GM12878 (cell line): ENCODE results near the gene MYH7B. TPM values are rescaled to one million over a fixed set of nuclear protein-coding genes. Genes with fewer than 3 reads are reported as not detected.

Experiments used
- ATAC-seq: fragments of 200-7000 bp; cut with Tn5 transposase; 3 replicates; pipeline ENCODE4 v1.9.1; 2020; ENCODE audit warnings: mild to moderate bottlenecking, moderate library complexity
- BruUV-seq: library from RNA; stranded (reverse); fragments of 400-500 nt; replicated peaks from 2 replicates; lab custom pipeline; 2021; lab: Mats Ljungman, UMichigan
- CTCF ChIA-PET: fragments of 300-600 bp; sonication (Branson Sonifier 250); formaldehyde crosslinking; extraction: SDS; loops from one replicate; lab custom pipeline; 2021; ENCODE audit warnings: inconsistent platforms; lab: Yijun Ruan, JAX
- POLR2A ChIA-PET: fragments of 350-600 bp; formaldehyde crosslinking; extraction: SDS; loops from one replicate; lab custom pipeline; 2021; ENCODE audit warnings: inconsistent platforms; lab: Charles Lee
- RAD21 ChIA-PET: fragments of 300-600 bp; sonication (Branson Sonifier 250); formaldehyde crosslinking; loops from one replicate; lab custom pipeline; 2023; ENCODE audit warnings: antibody characterized with exemption; ENCODE audit not compliant: unreplicated experiment; lab: Charles Lee
- SMC1A ChIA-PET: fragments of 300-600 bp; sonication (Branson Sonifier 250); formaldehyde crosslinking; loops from one replicate; lab custom pipeline; 2023; ENCODE audit not compliant: unreplicated experiment, uncharacterized antibody; lab: Charles Lee
- DNase-seq: peaks from one replicate; pipeline ENCODE4 v3.0.0-alpha.2; 2011; ENCODE audit warnings: low read depth, low spot score
- FAIRE-seq: peaks from 3 replicates; lab custom pipeline; 2011; peaks lifted over from hg19 to GRCh38; lab: Jason Lieb, UNC
- H2AFZ ChIP-seq: 2 replicates; pipeline ENCODE4 v1.6.0; 2011; ENCODE audit warnings: low read depth, low read length, control low read depth; ENCODE audit not compliant: control insufficient read depth
- H3K27ac ChIP-seq: 2 replicates; pipeline ENCODE4 v1.5.1; 2011; ENCODE audit warnings: control low read depth; ENCODE audit not compliant: control insufficient read depth, insufficient read depth
- H3K27me3 ChIP-seq, 2 experiments: replicated peaks in 1 of 2; 2 replicates each; pipeline versions ENCODE4 v1.6.0 to v1.6.1; 2011; ENCODE audit warnings: low read length in 1 of 2; ENCODE audit not compliant: control insufficient read depth in 2 of 2, insufficient read depth in 2 of 2
- H3K36me3 ChIP-seq, 2 experiments: 2 replicates each; pipeline ENCODE4 v1.5.1; 2011; ENCODE audit warnings: low read length in 1 of 2; ENCODE audit not compliant: control insufficient read depth in 2 of 2, insufficient read depth in 2 of 2
- H3K4me1 ChIP-seq: 2 replicates; pipeline ENCODE4 v1.6.1; 2011; ENCODE audit warnings: mild to moderate bottlenecking, low read length, moderate library complexity, mixed read lengths; ENCODE audit not compliant: control insufficient read depth, insufficient read depth
- H3K4me2 ChIP-seq: 2 replicates; pipeline ENCODE4 v1.6.0; 2011; ENCODE audit warnings: control low read depth; ENCODE audit not compliant: control insufficient read depth, insufficient read depth
- H3K4me3 ChIP-seq: fragments of 200-600 bp; sonication (generic); 2 replicates; pipeline ENCODE4 v1.5.1; 2016
- H3K79me2 ChIP-seq: 2 replicates; pipeline ENCODE4 v1.6.0; 2011; ENCODE audit warnings: low read length; ENCODE audit not compliant: control insufficient read depth, insufficient read depth
- H3K9ac ChIP-seq: 2 replicates; pipeline ENCODE4 v1.8.0; 2011; ENCODE audit warnings: low read length, control low read depth, mixed read lengths; ENCODE audit not compliant: control insufficient read depth, insufficient read depth
- H3K9me3 ChIP-seq: replicated peaks from 3 replicates; pipeline ENCODE4 v1.5.1; 2011; ENCODE audit warnings: mild to moderate bottlenecking, low read length; ENCODE audit not compliant: control insufficient read depth, insufficient read depth
- H4K20me1 ChIP-seq: 2 replicates; pipeline ENCODE4 v1.6.0; 2011; ENCODE audit not compliant: control insufficient read depth, insufficient read depth
- E2F8 ChIP-seq: fragments of 450-650 bp; IDR thresholded peaks from 2 replicates; pipeline ENCODE4 v1.6.1; 2018; ENCODE audit warnings: mild to moderate bottlenecking, low read depth, moderate library complexity; ENCODE audit not compliant: partially characterized antibody
- FOXK2 ChIP-seq: fragments of 450-650 bp; IDR thresholded peaks from 2 replicates; pipeline ENCODE4 v1.6.1; 2017; ENCODE audit warnings: mild to moderate bottlenecking, moderate library complexity
- LARP7 ChIP-seq: fragments of 450-650 bp; IDR thresholded peaks from 2 replicates; pipeline ENCODE4 v1.6.1; 2017; ENCODE audit warnings: mild to moderate bottlenecking
- MEF2A ChIP-seq: IDR thresholded peaks from 2 replicates; pipeline ENCODE4 v1.6.1; 2011; ENCODE audit warnings: low read depth, mild to moderate bottlenecking, low read length, moderate library complexity; ENCODE audit not compliant: insufficient read depth
- RAD21 ChIP-seq: IDR thresholded peaks from 2 replicates; pipeline ENCODE4 v1.6.1; 2011; ENCODE audit warnings: mild to moderate bottlenecking, low read depth, low read length, moderate library complexity; ENCODE audit not compliant: insufficient read depth
- RAD51 ChIP-seq: fragments of 450-650 bp; IDR thresholded peaks from 2 replicates; pipeline ENCODE4 v1.6.1; 2016; ENCODE audit warnings: moderate library complexity, mild to moderate bottlenecking, inconsistent platforms
- RELB ChIP-seq: fragments of 450-650 bp; IDR thresholded peaks from 2 replicates; pipeline ENCODE4 v1.6.1; 2017; ENCODE audit warnings: low read depth, mild to moderate bottlenecking, moderate library complexity
- SREBF1 ChIP-seq: IDR thresholded peaks from 2 replicates; pipeline ENCODE4 v1.6.1; 2012; ENCODE audit warnings: mild to moderate bottlenecking, low read length
- ZBTB40 ChIP-seq: fragments of 450-650 bp; IDR thresholded peaks from 2 replicates; pipeline ENCODE4 v1.6.1; 2016; ENCODE audit warnings: mild to moderate bottlenecking, moderate library complexity, borderline replicate concordance
- WGBS: methylation state at CpG from one replicate; pipeline ENCODE4 v1.1.6; 2016; ENCODE audit warnings: low lambda C conversion rate; ENCODE audit not compliant: insufficient replicate concordance, insufficient coverage; ENCODE audit errors: missing lambda C conversion rate; 5-methylcytosine and 5-hydroxymethylcytosine counted together
- in situ Hi-C: fragments of 300-500 bp; cut with MboI; formaldehyde crosslinking; loops from 9 replicates; pipeline ENCODE4 v1.14.3; 2018; ENCODE audit warnings: mixed read lengths
- intact Hi-C: fragments of 100-400 bp; cut with micrococcal nuclease; formaldehyde crosslinking; loops from one replicate; pipeline ENCODE4 v1.14.2; 2022; ENCODE audit not compliant: unreplicated experiment
- polyA plus RNA-seq, 11 experiments: library from polyadenylated mRNA; depleted of rRNA in 4 of 11; unstranded in 6 of 11; stranded (reverse) in 5 of 11; fragments of >200 nt; fragmentation: Nextera tagmentation in 4 of 11; fragmentation: Illumina TruSeq in 1 of 11; extraction: Ambion mirVana in 4 of 11; extraction: Trizol in 1 of 11; gene quantifications; 1 replicate in 1 of 11; 2 replicates in 10 of 11; pipeline versions ENCODE4 v1.2.1 to v1.2.3, GENCODE V29; 2011 to 2016; ENCODE audit warnings: inconsistent platforms in 2 of 11, missing spikeins in 2 of 11, low read depth in 1 of 11
- total RNA-seq, 4 experiments: library from RNA; depleted of rRNA in 3 of 4; stranded (reverse); fragments of >200 nt in 3 of 4; fragmentation: Illumina TruSeq in 1 of 4; extraction: Trizol in 1 of 4; gene quantifications; 2 replicates each; pipeline versions ENCODE4 v1.2.1 to v1.2.3, GENCODE V29; 2013 to 2021
- TF ChIP-seq, protein P1 (sequence below): IDR thresholded peaks from 2 replicates; pipeline ENCODE4 v1.6.1; 2012; ENCODE audit warnings: low read depth, low read length, improper control_type of control experiment

The MYH7B gene
- total and polyA plus RNA-seq, 10 of the 15 experiments (the other 5 are each of a cell fraction or from before 2014, with no cell fraction given), result 0.01 to 0.40 (median 0.20) TPM; not detected in 3

DNA sequence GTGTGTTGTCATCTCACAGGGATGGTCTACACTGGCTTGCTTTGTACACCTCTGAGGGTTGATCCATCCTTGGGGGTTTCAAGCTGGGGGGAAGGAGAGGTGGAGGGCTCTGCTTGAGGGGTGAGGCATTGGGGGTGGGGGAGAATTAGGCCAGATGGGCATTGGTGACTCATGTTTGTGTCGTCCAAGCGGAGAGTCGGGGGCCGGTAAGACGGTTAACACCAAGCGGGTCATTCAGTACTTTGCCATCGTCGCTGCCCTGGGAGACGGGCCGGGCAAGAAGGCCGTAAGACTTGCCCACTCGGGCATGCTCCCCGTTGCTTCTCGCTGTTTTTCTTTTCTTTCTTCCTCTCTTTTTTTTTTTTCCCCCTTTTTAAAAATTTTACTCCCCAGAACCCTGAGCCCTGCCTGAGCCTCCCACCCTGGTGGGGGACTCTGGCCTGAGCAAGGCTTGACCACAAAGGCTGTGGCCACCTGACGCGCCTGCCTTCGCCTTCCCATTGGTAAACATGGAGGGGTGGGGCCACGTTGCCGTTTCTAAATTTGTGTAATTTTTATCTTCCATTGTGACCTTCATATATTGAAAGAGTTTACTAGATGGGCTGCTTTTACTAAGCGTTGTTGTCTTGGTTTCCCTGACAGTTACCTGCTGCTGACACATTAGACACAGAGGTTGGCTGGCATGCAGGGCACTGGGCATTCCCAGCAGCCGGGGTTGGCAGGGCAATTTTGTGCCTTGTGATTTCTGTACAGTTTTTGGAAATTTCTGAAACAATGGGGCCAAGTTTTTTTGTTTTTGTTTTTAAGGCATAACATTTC, 26.8 kb downstream of the MYH7B start (continued):
- no peak for TF ChIP-seq ZBTB40
- TF ChIP-seq RAD51, result no peak
- no peak for TF ChIP-seq RAD21
- TF ChIP-seq MEF2A, result no peak
- TF ChIP-seq, all 136 proteins: peak for 0

DNA sequence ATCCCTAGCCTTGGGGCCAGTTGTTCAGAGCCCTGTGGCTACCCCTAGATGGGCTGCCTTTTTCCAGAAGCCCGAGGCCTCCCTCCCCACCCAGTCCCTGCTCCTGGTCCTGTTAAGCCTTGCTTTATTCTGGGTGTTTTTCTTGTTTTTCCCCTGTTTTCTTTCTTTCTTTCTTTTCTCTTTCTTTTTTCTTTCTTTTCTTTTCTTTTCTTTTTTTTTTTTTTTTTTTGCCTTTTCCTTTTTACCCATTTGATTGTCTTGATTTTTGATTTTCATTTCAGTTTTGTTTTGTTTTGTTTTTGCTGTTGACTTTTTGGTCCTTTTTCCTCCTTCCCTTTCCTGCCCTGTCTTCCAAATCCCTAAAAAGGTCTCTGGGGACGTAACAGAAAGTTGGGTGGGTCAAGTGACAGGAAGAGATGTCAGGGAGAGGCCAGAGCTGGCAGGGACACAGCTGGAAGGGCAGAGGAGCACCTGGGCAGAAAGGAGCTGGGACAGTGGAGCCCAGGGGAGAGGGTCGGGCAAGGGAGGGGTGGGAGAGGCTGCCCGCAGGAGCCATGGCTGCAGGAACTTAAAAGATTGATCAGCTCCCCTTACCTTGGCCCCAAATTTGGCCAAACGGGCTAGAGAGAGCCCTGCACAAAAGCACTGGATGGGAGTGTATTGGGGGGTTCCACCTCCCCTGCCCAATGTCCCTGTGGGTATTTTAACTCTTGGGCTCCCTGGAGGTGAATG, 27.6 kb downstream of the MYH7B start:
- in situ Hi-C loops, result no loop called here
- CTCF ChIA-PET, result no interaction called here
- BruUV-seq, result no TSS peak
- no peak overlapping the region for H2AFZ ChIP-seq
- no peaks in the 10 kb centered on the region for H3K4me1 ChIP-seq
- POLR2A ChIA-PET, result interaction anchor here (0.6 kb wide), 1 partner anchor 278 kb away, joined by 3 read pairs; no protein-coding TSS in a partner anchor
- no peaks in the 10 kb centered on the region for H3K36me3 ChIP-seq
- SMC1A ChIA-PET, result no interaction called here
- no peaks in the 10 kb centered on the region for H4K20me1 ChIP-seq
- intact Hi-C loops, result no loop called here
- H3K4me2 ChIP-seq, result no peak overlapping the region
- H3K9me3 ChIP-seq, result no peaks in the 10 kb centered on the region
- DNase-seq (no peak), FAIRE-seq (no peak), ATAC-seq (no peak)
- no peak overlapping the region for H3K9ac ChIP-seq
- WGBS, result 19% methylated on average over 5 of the region's 5 CpGs
- H3K27me3 ChIP-seq, result no peaks in the 10 kb centered on the region
- RAD21 ChIA-PET, result no interaction called here
- H3K27ac ChIP-seq, result no peak overlapping the region
- no peaks in the 10 kb centered on the region for H3K79me2 ChIP-seq
- no peak overlapping the region for H3K4me3 ChIP-seq
- TF ChIP-seq E2F8 (no peak), LARP7 (no peak), RAD21 (no peak), SREBF1 (no peak), RELB (no peak), FOXK2 (no peak)
- TF ChIP-seq, protein P1, sequence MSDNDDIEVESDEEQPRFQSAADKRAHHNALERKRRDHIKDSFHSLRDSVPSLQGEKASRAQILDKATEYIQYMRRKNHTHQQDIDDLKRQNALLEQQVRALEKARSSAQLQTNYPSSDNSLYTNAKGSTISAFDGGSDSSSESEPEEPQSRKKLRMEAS, result no peak
